ENCODE measurements around the gene ADGRA3.

- peak; percentile 14 to 29; a peak in 1 of 4 replicates for TF ChIP-seq CTCF (conservative IDR thresholded peaks at IDR 0.05; ENCODE audit: low read depth in 2 of 2)
- no peak for TF ChIP-seq POLR2AphosphoS5 (IDR thresholded peaks at IDR 0.05; ENCODE audit: low read depth)
- no peak for TF ChIP-seq EZH2phosphoT487 (IDR thresholded peaks at IDR 0.05; ENCODE audit: unreplicated experiment)
- no peak for TF ChIP-seq EZH2 (IDR thresholded peaks at IDR 0.05; ENCODE audit: low read depth, unreplicated experiment)
- TF ChIP-seq, protein P1, sequence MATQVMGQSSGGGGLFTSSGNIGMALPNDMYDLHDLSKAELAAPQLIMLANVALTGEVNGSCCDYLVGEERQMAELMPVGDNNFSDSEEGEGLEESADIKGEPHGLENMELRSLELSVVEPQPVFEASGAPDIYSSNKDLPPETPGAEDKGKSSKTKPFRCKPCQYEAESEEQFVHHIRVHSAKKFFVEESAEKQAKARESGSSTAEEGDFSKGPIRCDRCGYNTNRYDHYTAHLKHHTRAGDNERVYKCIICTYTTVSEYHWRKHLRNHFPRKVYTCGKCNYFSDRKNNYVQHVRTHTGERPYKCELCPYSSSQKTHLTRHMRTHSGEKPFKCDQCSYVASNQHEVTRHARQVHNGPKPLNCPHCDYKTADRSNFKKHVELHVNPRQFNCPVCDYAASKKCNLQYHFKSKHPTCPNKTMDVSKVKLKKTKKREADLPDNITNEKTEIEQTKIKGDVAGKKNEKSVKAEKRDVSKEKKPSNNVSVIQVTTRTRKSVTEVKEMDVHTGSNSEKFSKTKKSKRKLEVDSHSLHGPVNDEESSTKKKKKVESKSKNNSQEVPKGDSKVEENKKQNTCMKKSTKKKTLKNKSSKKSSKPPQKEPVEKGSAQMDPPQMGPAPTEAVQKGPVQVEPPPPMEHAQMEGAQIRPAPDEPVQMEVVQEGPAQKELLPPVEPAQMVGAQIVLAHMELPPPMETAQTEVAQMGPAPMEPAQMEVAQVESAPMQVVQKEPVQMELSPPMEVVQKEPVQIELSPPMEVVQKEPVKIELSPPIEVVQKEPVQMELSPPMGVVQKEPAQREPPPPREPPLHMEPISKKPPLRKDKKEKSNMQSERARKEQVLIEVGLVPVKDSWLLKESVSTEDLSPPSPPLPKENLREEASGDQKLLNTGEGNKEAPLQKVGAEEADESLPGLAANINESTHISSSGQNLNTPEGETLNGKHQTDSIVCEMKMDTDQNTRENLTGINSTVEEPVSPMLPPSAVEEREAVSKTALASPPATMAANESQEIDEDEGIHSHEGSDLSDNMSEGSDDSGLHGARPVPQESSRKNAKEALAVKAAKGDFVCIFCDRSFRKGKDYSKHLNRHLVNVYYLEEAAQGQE (IDR thresholded peaks at IDR 0.05; ENCODE audit: unreplicated experiment) = no peak
- TF ChIP-seq NANOG (IDR thresholded peaks at IDR 0.05; ENCODE audit: borderline replicate concordance) = no peak
- TF ChIP-seq JUNB (IDR thresholded peaks at IDR 0.05; ENCODE audit: unreplicated experiment) = no peak
- TF ChIP-seq CREB1 (CRISPR knock-in tag; IDR thresholded peaks at IDR 0.05; ENCODE audit: low read depth) = no peak
- no peak for TF ChIP-seq ETS1 (IDR thresholded peaks at IDR 0.05)
- no peak for TF ChIP-seq ZNF331 (CRISPR knock-in tag; IDR thresholded peaks at IDR 0.05; ENCODE audit: low read depth)
- TF ChIP-seq ZNF114 (CRISPR knock-in tag; IDR thresholded peaks at IDR 0.05) = no peak
- TF ChIP-seq STAT1 (IDR thresholded peaks at IDR 0.05; ENCODE audit: unreplicated experiment) = no peak
These were observed 36.9 kb upstream of the ADGRA3 start for GRCh38 chr4:22552812-22553211.

Measured in GM23338 (cell line).